Measurements from ENCODE around the gene SRD5A3. TPM values are rescaled to one million over a fixed set of nuclear protein-coding genes. Genes with fewer than 3 reads are reported as not detected.

Gene SRD5A3
- total and polyA plus RNA-seq, 9 of the 15 experiments (the other 6 are each of a cell fraction or from before 2014, with no cell fraction given): 2.5 to 37.0 (median 13.3) TPM

DNA sequence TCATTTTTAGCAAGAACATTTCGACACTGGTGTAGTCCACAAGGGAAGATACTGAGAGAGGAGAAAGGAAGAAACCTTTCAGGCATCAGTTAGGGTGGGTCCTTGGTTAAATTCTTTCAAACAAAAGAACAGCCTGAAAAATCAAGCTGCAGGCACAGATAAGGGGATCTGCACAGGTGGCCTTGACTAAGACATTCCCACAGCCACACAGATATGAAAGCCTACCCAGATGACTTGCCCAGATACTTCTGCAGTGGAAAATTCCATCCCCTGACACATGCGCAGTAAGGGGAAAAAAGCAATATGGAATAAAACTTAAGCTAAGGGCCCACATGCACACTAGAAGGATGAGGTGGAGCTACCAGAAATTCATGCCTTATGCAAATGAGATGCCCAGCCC, 40.8 kb downstream of the SRD5A3 start (continued):
- TF ChIP-seq, protein P1, sequence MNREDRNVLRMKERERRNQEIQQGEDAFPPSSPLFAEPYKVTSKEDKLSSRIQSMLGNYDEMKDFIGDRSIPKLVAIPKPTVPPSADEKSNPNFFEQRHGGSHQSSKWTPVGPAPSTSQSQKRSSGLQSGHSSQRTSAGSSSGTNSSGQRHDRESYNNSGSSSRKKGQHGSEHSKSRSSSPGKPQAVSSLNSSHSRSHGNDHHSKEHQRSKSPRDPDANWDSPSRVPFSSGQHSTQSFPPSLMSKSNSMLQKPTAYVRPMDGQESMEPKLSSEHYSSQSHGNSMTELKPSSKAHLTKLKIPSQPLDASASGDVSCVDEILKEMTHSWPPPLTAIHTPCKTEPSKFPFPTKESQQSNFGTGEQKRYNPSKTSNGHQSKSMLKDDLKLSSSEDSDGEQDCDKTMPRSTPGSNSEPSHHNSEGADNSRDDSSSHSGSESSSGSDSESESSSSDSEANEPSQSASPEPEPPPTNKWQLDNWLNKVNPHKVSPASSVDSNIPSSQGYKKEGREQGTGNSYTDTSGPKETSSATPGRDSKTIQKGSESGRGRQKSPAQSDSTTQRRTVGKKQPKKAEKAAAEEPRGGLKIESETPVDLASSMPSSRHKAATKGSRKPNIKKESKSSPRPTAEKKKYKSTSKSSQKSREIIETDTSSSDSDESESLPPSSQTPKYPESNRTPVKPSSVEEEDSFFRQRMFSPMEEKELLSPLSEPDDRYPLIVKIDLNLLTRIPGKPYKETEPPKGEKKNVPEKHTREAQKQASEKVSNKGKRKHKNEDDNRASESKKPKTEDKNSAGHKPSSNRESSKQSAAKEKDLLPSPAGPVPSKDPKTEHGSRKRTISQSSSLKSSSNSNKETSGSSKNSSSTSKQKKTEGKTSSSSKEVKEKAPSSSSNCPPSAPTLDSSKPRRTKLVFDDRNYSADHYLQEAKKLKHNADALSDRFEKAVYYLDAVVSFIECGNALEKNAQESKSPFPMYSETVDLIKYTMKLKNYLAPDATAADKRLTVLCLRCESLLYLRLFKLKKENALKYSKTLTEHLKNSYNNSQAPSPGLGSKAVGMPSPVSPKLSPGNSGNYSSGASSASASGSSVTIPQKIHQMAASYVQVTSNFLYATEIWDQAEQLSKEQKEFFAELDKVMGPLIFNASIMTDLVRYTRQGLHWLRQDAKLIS (CRISPR knock-in tag; IDR thresholded peaks at IDR 0.05): no peak
- TF ChIP-seq GTF3C2 (IDR thresholded peaks at IDR 0.05; ENCODE audit: borderline replicate concordance, extremely low read depth, insufficient read length) (no peak), ZFP91 (CRISPR knock-in tag; IDR thresholded peaks at IDR 0.05) (no peak), CUX1 (CRISPR knock-in tag; IDR thresholded peaks at IDR 0.05) (no peak), POLR2AphosphoS5 (IDR thresholded peaks at IDR 0.05; ENCODE audit: control insufficient read depth, insufficient read depth, low read depth, low read length) (peak; percentile 98), POLR2B (IDR thresholded peaks at IDR 0.05; ENCODE audit: low read depth, partially characterized antibody) (no peak)
- TF ChIP-seq, protein P2, sequence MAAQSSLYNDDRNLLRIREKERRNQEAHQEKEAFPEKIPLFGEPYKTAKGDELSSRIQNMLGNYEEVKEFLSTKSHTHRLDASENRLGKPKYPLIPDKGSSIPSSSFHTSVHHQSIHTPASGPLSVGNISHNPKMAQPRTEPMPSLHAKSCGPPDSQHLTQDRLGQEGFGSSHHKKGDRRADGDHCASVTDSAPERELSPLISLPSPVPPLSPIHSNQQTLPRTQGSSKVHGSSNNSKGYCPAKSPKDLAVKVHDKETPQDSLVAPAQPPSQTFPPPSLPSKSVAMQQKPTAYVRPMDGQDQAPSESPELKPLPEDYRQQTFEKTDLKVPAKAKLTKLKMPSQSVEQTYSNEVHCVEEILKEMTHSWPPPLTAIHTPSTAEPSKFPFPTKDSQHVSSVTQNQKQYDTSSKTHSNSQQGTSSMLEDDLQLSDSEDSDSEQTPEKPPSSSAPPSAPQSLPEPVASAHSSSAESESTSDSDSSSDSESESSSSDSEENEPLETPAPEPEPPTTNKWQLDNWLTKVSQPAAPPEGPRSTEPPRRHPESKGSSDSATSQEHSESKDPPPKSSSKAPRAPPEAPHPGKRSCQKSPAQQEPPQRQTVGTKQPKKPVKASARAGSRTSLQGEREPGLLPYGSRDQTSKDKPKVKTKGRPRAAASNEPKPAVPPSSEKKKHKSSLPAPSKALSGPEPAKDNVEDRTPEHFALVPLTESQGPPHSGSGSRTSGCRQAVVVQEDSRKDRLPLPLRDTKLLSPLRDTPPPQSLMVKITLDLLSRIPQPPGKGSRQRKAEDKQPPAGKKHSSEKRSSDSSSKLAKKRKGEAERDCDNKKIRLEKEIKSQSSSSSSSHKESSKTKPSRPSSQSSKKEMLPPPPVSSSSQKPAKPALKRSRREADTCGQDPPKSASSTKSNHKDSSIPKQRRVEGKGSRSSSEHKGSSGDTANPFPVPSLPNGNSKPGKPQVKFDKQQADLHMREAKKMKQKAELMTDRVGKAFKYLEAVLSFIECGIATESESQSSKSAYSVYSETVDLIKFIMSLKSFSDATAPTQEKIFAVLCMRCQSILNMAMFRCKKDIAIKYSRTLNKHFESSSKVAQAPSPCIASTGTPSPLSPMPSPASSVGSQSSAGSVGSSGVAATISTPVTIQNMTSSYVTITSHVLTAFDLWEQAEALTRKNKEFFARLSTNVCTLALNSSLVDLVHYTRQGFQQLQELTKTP (IDR thresholded peaks at IDR 0.05; ENCODE audit: low read depth in 1 of 2, partially characterized antibody in 2 of 2): peak in 1 of 2 experiments; percentile 90
